Urothelium cell line (cell line): Measurements from ENCODE around the gene UPK3A.
A peak's percentile ranks its signal among the peaks of the same experiment; 100 is the strongest.
"Not testable (repeated sequence)": the region's sequence is repeated elsewhere in the genome, so short reads cannot be mapped to it uniquely, and the experiment has no call there.

Source experiments
- DNase-seq: peaks from one replicate; pipeline ENCODE4 v3.0.0; 2011; ENCODE audit warnings: low spot score, mixed read lengths
- FAIRE-seq: peaks from 2 replicates; lab custom pipeline; 2011; peaks lifted over from hg19 to GRCh38; lab: Jason Lieb, UNC

Gene UPK3A

GRCh38 chr22:45254789-45255278 is 29.9 kb upstream of the UPK3A start:
- DNase-seq (no peak), FAIRE-seq (no peak)

- DNase-seq, FAIRE-seq: not testable (repeated sequence)
These were observed 26.8 kb upstream of the UPK3A start for GRCh38 chr22:45257941-45258340.

- DNase-seq (no peak), FAIRE-seq (peak; percentile 78)
These were observed 24.9 kb upstream of the UPK3A start for GRCh38 chr22:45259754-45260394.

- not testable (repeated sequence) for DNase-seq, FAIRE-seq
These were observed 24.4 kb upstream of the UPK3A start for GRCh38 chr22:45260395-45260759.

DNA sequence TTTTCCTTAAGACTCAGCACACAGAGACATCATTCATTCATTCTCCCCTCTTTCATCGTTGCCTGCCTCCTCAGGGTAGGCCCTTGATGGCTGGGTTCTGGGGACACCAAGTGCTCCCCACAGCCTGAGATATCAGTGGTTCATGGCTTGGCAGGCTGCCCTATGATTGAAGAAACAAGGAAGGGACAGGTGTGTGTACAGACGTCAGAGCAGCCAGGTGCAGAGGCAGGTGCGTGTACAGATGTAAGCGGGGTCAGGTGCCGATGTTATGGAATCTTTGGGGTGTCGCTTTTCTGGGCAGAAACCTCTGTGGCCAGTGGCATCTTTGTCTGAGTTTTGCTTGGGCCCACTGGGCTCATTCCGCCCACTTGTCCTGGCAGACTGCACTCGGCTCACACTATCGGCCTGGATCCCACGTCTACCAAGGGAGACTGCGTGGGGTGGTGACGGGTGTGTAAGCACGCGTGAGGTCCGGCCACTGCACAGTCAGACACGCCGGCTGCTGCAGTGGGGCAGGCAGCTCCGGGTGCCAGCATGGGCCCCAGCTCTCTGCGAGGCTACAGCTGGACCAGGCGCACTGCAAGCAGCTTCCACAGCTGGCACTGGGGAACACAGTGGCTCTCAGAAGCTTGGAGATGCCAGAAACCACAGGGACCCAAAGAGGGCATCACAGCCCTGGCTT is 23.2 kb upstream of the UPK3A start:
- DNase-seq (no peak), FAIRE-seq (no peak)

DNA sequence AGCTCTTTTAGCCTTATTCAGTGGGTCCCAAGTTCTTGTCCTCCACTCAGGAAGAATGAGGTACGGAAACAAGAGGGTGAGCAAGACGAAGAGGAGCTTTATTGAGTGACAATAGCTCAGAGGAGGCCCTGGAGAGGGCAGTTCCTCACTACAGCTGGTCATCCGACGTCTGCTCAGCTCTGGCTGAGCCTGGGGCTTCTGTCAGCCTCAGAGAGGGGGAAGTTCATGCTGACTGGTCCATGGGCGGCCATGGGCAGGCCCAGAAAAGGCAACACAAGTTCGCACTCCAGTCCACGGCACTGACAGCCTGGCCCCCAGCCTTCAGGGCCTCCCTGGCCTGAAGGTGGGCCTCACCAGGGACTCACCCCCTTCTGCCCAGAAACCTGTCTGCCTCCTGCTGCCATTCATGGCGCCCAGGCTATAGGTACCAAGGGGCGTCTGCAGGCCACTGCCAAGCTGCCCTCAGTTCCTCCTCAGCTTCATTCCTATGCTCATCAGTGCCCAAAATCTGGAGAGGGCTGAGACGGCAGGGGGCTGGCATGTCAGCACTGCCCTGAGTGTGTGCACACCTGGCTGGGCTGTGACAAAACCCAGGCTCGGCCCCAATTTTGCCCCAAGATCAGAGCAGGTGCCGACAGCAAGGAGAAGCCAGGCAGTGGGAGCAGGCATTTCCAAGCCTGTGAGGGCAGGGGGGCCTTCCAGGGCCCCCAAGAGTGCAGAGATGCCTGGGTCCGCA is 22.4 kb upstream of the UPK3A start:
- no peak for FAIRE-seq
- DNase-seq, result no peak

GRCh38 chr22:45262931-45263462 is 21.8 kb upstream of the UPK3A start:
- FAIRE-seq (no peak), DNase-seq (no peak)

DNA sequence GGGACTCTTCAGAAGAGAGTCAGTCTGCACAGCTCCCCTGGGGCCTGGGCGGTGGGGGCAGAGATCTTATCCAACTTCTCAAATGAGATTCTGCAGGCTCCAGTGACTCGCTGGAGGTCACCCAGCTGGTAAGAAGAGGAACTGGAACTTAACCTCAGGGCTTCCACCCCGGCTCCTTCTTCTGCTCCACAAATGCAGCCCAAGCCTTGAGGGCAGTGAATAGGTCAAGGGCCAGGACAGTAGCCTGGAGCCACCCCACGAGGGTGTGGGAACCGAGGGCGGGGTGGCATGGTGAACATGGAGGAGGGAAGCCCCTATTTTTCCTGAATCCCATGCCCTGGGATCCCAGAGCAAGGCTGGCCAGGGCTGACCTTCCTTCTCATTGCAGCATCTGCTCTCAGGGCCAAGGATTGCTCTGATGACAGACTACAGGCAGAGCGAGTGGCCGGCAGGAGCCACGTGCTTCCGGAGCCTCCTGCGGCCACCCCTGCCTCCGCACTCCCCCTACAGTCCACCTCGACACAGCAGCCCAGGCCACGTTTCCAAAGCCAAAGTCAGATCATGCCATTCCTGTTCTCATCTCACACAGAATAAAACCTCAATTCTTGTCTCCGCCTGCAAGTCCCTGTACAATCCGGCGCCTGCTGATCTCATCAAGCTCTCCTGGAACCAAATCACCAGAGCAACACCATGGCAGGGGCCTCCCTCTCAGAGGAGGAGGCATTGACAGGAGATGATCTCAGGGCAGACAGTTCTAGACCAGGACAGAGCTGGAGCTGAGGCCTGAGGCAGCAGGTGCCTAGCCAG is 21.1 kb upstream of the UPK3A start:
- FAIRE-seq (peak; percentile 20), DNase-seq (peak; percentile 83)

- no peak for DNase-seq
- FAIRE-seq, result no peak
These were observed 19.2 kb upstream of the UPK3A start for GRCh38 chr22:45265535-45265934.

DNA sequence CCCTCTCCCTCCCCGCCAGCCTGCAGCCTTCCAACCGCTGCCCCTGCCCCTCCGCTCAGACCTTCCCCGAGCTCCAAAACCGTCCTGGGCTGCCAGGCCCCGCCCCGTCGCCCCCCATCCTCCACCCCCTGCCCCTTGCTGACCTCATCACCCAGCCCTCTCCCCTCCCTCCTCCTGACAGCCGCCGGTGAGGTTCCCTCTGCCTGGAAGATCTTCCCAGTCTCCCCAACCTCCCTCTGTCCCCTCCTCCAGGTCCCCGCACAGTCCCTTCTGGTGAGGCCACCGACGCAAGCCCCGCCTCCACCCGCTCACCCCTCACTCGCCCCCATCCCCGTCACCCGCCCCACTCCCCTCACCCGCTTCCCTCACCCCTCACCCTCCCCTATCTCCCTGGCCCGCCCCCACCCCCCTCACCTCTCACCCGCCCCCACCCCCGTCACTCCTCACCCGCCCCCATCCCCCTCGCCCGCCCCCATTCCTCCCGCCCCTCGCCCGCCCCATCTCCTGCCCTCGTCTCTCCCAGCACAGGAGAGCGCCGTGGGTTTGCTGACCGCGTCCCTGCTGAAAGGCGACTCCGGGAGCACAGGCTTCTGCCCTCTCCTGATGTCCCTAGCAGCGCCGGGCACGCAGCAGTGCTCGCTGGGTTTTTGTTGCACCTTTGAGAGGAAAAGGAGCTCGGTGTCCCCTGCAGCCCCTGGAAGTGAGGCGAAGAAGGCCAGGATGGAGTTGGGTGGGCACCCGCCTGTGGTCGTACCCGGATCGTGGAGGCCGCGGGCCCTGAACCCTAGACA is 16.4 kb upstream of the UPK3A start:
- peak; percentile 70 for DNase-seq
- peak; percentile 65 for FAIRE-seq

GRCh38 chr22:45268958-45269844 is 15.5 kb upstream of the UPK3A start:
- peak; percentile 81 for FAIRE-seq

GRCh38 chr22:45270095-45271020 is 14.4 kb upstream of the UPK3A start:
- FAIRE-seq (no peak), DNase-seq (no peak)

More at GRCh38 chr22:45268958-45269844, 15.5 kb upstream of the UPK3A start:
- peak; percentile 93 for DNase-seq

DNA sequence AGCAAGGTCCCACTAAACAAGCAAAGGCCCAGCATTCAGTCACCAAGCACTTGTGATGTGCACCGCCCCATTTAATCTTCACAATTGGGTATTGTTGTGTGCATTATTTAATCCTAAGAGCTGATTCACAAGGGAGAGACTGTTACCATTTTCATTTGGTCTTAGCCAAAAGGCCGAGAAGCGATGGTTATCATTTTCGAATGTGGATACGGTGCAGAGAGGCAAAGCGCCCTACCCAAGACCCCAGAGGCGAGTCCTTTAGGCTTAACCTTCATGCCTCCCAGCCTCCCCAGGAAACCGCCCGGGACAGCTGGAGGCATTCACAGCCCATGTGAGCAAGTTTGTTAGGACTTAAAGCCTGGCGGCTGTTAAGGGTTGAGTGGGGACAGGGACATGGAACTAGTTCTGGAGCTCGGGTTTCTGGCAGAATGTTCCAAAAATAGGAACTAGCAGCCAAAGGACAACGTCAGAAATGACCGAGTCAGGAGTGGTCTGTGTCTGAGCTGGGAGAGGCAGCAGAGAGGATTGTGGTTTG is 13.0 kb upstream of the UPK3A start:
- DNase-seq, result no peak
- FAIRE-seq, result no peak

DNA sequence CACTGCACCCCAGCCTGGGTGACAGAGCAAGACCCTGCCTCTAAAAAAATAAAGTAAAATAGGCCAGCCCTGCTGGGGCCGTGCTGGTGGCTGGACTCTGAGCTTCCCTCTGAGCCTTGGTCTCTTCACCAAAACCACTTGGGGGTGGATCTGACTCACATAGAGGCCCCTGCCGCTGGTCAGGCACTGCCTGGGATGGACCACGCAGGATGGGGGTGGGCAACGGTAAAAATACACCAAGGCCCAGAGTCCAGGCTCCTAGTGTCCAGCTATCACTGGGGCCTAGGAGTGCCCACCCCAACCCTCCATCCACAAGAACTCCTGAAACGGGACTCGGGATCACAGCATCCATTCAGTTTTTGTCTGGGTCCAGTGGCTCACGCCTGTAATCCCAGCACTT is 12.3 kb upstream of the UPK3A start:
- FAIRE-seq (no peak), DNase-seq (no peak)

- no peak for DNase-seq
- no peak for FAIRE-seq
These were observed 11.2 kb upstream of the UPK3A start for GRCh38 chr22:45273452-45274075.

- DNase-seq (no peak), FAIRE-seq (peak; percentile 59)
These were observed 8.1 kb upstream of the UPK3A start for GRCh38 chr22:45276507-45277105.

DNA sequence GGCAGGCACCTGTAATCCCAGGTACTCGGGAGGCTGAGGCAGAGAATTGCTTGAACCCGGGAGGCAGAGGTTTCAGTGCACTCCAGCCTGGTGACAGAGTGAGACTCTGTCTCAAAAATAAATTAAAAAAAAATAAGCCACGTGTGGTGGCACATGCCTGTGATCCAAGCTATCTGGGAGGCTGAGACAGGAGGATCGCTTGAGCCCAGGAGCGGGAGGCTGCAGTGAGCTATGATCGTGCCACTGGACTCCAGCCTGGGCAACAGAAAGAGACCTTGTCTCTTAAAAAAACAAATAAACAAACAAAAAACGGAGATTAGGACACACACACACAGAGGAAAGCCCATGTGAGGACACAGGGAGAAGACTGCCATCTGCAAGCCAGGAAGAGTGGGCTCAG is 7.0 kb upstream of the UPK3A start:
- FAIRE-seq, result not testable (repeated sequence)

More for the DNA sequence above, 7.0 kb upstream of the UPK3A start:
- DNase-seq, result not testable (repeated sequence)
